Neural progenitor cell (in vitro differentiated cells): ENCODE data around the gene IL4I1. TPM values are rescaled to one million over a fixed set of nuclear protein-coding genes. Genes with fewer than 3 reads are reported as not detected.

Source experiments
- DNase-seq: peaks from one replicate; pipeline ENCODE4 v3.0.0-alpha.2; 2016; ENCODE audit warnings: low spot score
- H2AFZ ChIP-seq: fragments of 200-600 bp; sonication (generic); replicated peaks from 2 replicates; pipeline ENCODE4 v1.6.1; 2016; ENCODE audit warnings: antibody characterized with exemption
- H3F3A ChIP-seq: fragments of 200-600 bp; sonication (generic); 2 replicates; pipeline ENCODE4 v1.6.1; 2016; ENCODE audit warnings: antibody characterized with exemption, low read depth
- H3K27ac ChIP-seq: fragments of 200-600 bp; sonication (generic); 2 replicates; pipeline ENCODE4 v1.5.1; 2016; ENCODE audit warnings: mild to moderate bottlenecking
- H3K27me3 ChIP-seq: fragments of 200-600 bp; sonication (generic); 2 replicates; pipeline ENCODE4 v1.6.1; 2016; ENCODE audit warnings: mild to moderate bottlenecking, moderate library complexity
- H3K36me3 ChIP-seq: fragments of 200-600 bp; sonication (generic); 2 replicates; pipeline ENCODE4 v1.5.1; 2016
- H3K4me1 ChIP-seq: fragments of 200-600 bp; sonication (generic); 2 replicates; pipeline ENCODE4 v1.6.1; 2016; ENCODE audit warnings: mixed run types
- H3K4me2 ChIP-seq: fragments of 200-600 bp; sonication (generic); 2 replicates; pipeline ENCODE4 v1.6.1; 2016
- H3K4me3 ChIP-seq: fragments of 200-600 bp; sonication (generic); 2 replicates; pipeline ENCODE4 v1.5.1; 2016
- H3K79me2 ChIP-seq: fragments of 200-600 bp; sonication (generic); 2 replicates; pipeline ENCODE4 v1.6.1; 2016; ENCODE audit warnings: low read depth
- H3K9ac ChIP-seq: fragments of 200-600 bp; sonication (generic); 2 replicates; pipeline ENCODE4 v1.6.1; 2016
- H3K9me3 ChIP-seq: fragments of 200-600 bp; sonication (generic); 2 replicates; pipeline ENCODE4 v1.5.1; 2016; ENCODE audit warnings: low read depth
- H4K20me1 ChIP-seq: fragments of 200-600 bp; sonication (generic); 2 replicates; pipeline ENCODE4 v1.6.1; 2016; ENCODE audit warnings: low read depth
- H3K27ac Mint-ChIP-seq: 3 replicates; pipeline ENCODE4 v1.8.0; 2021; ENCODE audit warnings: mixed read lengths
- H3K27me3 Mint-ChIP-seq: 2 replicates; pipeline ENCODE4 v1.8.0; 2022; ENCODE audit warnings: low read depth, mild to moderate bottlenecking, inconsistent platforms, moderate library complexity, mixed read lengths; ENCODE audit not compliant: insufficient read depth
- H3K36me3 Mint-ChIP-seq: 3 replicates; pipeline ENCODE4 v1.8.0; 2021; ENCODE audit warnings: mixed read lengths
- H3K4me1 Mint-ChIP-seq: 3 replicates; pipeline ENCODE4 v1.8.0; 2021; ENCODE audit warnings: mixed read lengths
- H3K4me3 Mint-ChIP-seq: 3 replicates; pipeline ENCODE4 v1.8.0; 2021; ENCODE audit warnings: mild to moderate bottlenecking, moderate library complexity, mixed read lengths
- H3K9me3 Mint-ChIP-seq: 3 replicates; pipeline ENCODE4 v1.8.0; 2020; ENCODE audit warnings: mixed read lengths
- EZH2 ChIP-seq: fragments of 200-600 bp; sonication (generic); IDR thresholded peaks from 2 replicates; pipeline ENCODE4 v1.6.1; 2017; ENCODE audit warnings: antibody characterized with exemption, mild to moderate bottlenecking, moderate library complexity
- EZH2phosphoT487 ChIP-seq: fragments of 200-600 bp; sonication (generic); IDR thresholded peaks from 2 replicates; pipeline ENCODE4 v1.6.1; 2017; ENCODE audit warnings: antibody characterized with exemption
- total RNA-seq: library from RNA; depleted of rRNA; stranded (reverse); fragments of >200 nt; gene quantifications from 2 replicates; pipeline ENCODE4 v1.2.3, GENCODE V29; 2015; ENCODE audit warnings: low replicate concordance
- TF ChIP-seq, protein P1 (sequence below): fragments of 200-600 bp; sonication (generic); IDR thresholded peaks from 2 replicates; pipeline ENCODE4 v1.5.1; 2017; ENCODE audit warnings: antibody characterized with exemption, mild to moderate bottlenecking

Gene IL4I1
- total RNA-seq, 1 donor from 2014 or later, result not detected

DNA sequence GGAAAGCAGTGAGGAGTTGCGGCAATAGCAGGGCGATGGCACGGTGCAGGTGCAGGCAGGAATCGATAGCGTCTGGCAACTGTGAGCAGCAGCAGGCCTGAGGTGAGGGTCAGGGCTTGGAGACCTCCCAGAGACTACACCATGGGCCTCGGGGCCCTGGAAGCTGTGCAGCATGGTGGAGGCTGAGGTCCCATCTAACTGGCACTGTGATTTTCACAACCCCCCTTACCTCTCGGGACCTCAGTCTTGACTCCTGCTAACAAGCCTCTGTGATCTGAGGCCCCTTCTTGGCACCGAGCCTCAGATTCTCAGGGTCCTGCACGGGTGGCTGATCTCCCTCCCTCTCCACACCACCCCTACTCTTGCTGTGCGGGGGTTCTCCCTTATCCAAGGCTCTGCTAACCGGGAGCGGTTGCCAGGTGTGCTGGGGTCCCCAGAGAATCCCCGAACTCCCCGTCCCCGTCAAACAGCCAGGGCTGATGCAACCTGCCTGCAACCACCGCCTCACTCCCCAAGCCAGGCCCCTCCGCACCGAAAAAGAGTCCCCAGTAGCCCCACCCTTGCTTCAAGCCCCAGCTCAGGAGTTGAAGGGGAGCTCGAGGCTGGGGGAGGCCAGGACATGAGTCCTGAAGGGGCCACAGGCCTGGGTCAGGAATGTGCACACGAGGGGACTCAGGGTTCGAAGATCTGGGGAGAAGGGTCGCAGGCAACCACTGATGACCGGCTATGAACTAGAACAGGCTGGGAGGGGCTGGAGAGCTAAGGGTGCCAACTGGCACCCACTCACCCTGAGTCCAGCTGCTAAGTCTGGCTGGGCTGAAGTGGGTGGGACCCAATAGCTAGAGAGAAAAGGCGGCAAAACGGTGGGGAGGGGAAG is 27.6 kb upstream of the IL4I1 start:
- DNase-seq, result no peak
- no peak overlapping the region for H3K27ac ChIP-seq

DNA sequence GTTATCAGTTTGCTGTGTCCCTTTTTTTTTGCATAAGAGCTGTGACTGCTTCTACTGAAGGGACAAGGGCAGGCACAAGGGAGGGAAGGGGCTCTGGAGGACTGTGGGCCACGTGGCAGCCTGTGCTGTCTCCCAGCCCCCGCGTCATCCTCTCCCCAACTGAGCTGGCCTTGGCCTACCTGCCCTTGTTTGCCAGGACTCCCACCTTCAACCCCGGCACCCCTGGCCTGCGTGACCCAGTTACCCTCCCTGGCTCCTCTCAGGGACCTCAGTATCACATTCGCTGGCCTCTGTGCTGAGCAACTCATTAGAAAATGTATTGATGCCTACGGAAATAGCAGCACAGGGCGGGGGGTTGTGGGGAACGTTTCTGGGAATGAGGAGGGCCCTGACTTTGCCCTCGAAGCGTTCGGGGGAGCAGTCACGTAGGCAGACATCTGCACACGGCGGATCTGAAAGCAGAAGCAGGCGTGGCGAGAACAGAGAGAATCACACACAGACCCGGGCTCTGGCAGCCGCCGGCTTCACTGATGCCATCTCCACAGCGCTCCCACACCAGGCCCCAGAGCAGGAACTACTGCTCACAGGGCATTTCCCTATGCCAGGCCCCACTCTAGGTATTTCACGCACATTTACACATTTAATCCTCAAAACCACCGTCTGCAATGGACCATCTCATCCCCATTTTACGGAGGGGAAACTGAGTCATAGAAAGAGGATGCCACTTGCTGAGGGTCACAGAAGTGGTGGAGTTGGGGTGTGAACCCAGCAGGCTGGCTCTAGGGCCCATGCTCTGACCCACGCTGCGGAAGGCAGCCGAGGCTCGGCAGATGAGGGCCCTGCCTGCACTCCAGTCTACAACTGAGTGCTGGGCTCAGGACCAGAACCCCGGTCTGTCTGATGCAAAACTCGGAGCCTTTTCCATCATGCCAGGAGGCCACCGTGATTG is 26.6 kb upstream of the IL4I1 start:
- Mint-ChIP-seq H3K4me3 (no peak overlapping the region), H3K27ac (peak overlapping the region; percentile 37), H3K9me3 (no peaks in the 10 kb centered on the region), H3K27me3 (peaks cover 11% of the 10 kb centered on the region), H3K36me3 (peaks cover 29% of the 10 kb centered on the region), H3K4me1 (peaks cover 35% of the 10 kb centered on the region)
- Histone ChIP-seq H3F3A (peaks cover 6% of the 10 kb centered on the region), H3K27me3 (no peaks in the 10 kb centered on the region), H3K36me3 (no peaks in the 10 kb centered on the region), H3K4me2 (no peak overlapping the region), H3K9ac (peak overlapping the region; percentile 32), H3K4me3 (no peak overlapping the region), H2AFZ (no peak overlapping the region), H3K9me3 (no peaks in the 10 kb centered on the region), H3K79me2 (peaks cover 100% of the 10 kb centered on the region), H3K27ac (no peak overlapping the region), H3K4me1 (peaks cover 9% of the 10 kb centered on the region), H4K20me1 (peaks cover 92% of the 10 kb centered on the region)
- TF ChIP-seq EZH2 (no peak), EZH2phosphoT487 (no peak)
- TF ChIP-seq, protein P1, sequence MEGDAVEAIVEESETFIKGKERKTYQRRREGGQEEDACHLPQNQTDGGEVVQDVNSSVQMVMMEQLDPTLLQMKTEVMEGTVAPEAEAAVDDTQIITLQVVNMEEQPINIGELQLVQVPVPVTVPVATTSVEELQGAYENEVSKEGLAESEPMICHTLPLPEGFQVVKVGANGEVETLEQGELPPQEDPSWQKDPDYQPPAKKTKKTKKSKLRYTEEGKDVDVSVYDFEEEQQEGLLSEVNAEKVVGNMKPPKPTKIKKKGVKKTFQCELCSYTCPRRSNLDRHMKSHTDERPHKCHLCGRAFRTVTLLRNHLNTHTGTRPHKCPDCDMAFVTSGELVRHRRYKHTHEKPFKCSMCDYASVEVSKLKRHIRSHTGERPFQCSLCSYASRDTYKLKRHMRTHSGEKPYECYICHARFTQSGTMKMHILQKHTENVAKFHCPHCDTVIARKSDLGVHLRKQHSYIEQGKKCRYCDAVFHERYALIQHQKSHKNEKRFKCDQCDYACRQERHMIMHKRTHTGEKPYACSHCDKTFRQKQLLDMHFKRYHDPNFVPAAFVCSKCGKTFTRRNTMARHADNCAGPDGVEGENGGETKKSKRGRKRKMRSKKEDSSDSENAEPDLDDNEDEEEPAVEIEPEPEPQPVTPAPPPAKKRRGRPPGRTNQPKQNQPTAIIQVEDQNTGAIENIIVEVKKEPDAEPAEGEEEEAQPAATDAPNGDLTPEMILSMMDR, result no peak
- DNase-seq, result no peak

More for the DNA sequence above, 27.6 kb upstream of the IL4I1 start:
- H3K9me3 ChIP-seq, result no peaks in the 10 kb centered on the region
- Mint-ChIP-seq H3K27ac (peak overlapping the region; percentile 37), H3K4me1 (peaks cover 39% of the 10 kb centered on the region), H3K27me3 (peaks cover 12% of the 10 kb centered on the region), H3K9me3 (no peaks in the 10 kb centered on the region), H3K36me3 (peaks cover 26% of the 10 kb centered on the region), H3K4me3 (no peak overlapping the region)
- H2AFZ ChIP-seq, result no peak overlapping the region
- H3K27me3 ChIP-seq, result no peaks in the 10 kb centered on the region
- peaks cover 100% of the 10 kb centered on the region for H3K79me2 ChIP-seq
- TF ChIP-seq, protein P1, result no peak
- TF ChIP-seq EZH2phosphoT487, result no peak
- TF ChIP-seq EZH2, result no peak
- no peak overlapping the region for H3K4me3 ChIP-seq
- no peaks in the 10 kb centered on the region for H3K36me3 ChIP-seq
- no peak overlapping the region for H3K4me2 ChIP-seq
- peaks cover 9% of the 10 kb centered on the region for H3K4me1 ChIP-seq
- H3F3A ChIP-seq, result peaks cover 9% of the 10 kb centered on the region
- no peak overlapping the region for H3K9ac ChIP-seq
- H4K20me1 ChIP-seq, result peaks cover 83% of the 10 kb centered on the region

DNA sequence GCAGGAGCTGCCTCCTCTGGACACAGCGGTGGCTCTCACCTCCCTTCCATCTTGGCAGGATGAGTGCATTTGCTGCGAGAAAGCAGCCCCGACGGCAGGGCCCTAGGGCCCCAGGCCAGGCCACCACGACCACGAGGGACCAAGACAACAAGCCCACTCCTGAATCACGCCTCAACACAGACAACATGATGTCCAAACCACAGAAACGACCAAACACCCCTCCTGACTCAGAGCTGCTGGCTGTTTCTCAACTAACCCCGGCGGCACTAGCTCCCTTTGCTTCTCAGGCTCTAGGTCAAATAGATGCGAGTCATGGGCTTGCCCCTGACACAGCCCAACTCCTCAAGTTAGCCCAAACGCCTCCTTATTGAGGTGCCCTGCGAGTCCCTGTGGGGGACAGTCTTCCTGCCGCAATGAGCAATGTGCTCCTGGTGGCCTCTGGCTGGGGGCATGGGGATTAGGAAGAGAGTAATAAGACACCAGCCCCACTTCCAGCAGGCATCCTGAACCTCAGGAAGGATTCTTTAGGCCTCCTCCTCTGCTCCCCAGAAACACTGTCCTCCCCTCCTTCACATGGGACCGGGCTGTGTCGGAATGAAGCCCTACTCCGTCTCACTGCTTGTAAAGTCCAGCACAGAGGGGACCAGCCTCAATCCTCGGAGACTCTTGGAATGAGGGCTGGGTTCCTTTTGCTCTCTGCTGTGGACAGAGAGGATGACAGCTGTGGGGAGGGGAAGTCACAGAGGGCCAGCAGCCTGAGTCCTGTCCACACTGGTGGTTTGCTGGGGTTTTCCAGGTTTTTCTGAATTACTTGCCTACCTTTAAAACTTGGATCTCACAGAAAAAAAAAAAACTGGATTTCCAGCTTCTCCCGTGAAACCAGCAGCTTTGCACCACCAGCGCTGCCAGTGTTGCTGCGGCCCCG is 25.4 kb upstream of the IL4I1 start:
- Mint-ChIP-seq H3K36me3 (peaks cover 28% of the 10 kb centered on the region), H3K9me3 (no peaks in the 10 kb centered on the region), H3K4me3 (peak overlapping the region; percentile 46), H3K4me1 (peaks cover 26% of the 10 kb centered on the region), H3K27ac (no peak overlapping the region), H3K27me3 (peaks cover 9% of the 10 kb centered on the region)
- Histone ChIP-seq H3K9ac (peak overlapping the region; percentile 23), H3K27ac (no peak overlapping the region), H2AFZ (no peak overlapping the region), H3K9me3 (no peaks in the 10 kb centered on the region), H3K4me2 (no peak overlapping the region), H4K20me1 (peaks cover 96% of the 10 kb centered on the region), H3K27me3 (no peaks in the 10 kb centered on the region), H3K4me3 (no peak overlapping the region), H3K4me1 (no peaks in the 10 kb centered on the region), H3F3A (peaks cover 12% of the 10 kb centered on the region), H3K79me2 (peaks cover 100% of the 10 kb centered on the region), H3K36me3 (no peaks in the 10 kb centered on the region)
- DNase-seq, result no peak
- TF ChIP-seq, protein P1, result no peak
- TF ChIP-seq EZH2phosphoT487, result no peak
- TF ChIP-seq EZH2, result no peak
